A549 (cell line): ENCODE data around the gene SDE2. TPM values are rescaled to one million over a fixed set of nuclear protein-coding genes. Genes with fewer than 3 reads are reported as not detected.

ENCODE experiments used
- ATAC-seq, 2 experiments: fragments of 200-7000 bp in 1 of 2; fragments of >200 bp in 1 of 2; cut with Nextera tagmentation in 1 of 2; cut with Tn5 transposase in 1 of 2; 3 replicates each; pipeline versions ENCODE4 v1.8.0 to v1.9.1; 2018 to 2020; ENCODE audit warnings: mild to moderate bottlenecking in 1 of 2, moderate library complexity in 1 of 2
- CTCF ChIA-PET: fragments of 300-600 bp; sonication (Branson Sonifier 250); formaldehyde crosslinking; extraction: SDS; loops from one replicate; lab custom pipeline; 2021; ENCODE audit warnings: antibody characterized with exemption, inconsistent platforms; lab: Yijun Ruan, JAX
- POLR2A ChIA-PET: fragments of 350-600 bp; formaldehyde crosslinking; extraction: SDS; loops from one replicate; lab custom pipeline; 2021; ENCODE audit warnings: antibody characterized with exemption, inconsistent platforms; lab: Yijun Ruan, JAX
- DNase-seq, 2 experiments: peaks; one replicate each; pipeline versions ENCODE4 v3.0.0 to v3.0.0-alpha.2; 2011 to 2016; ENCODE audit warnings: low read depth in 1 of 2, low spot score in 1 of 2
- FAIRE-seq: peaks from 2 replicates; lab custom pipeline; 2011; peaks lifted over from hg19 to GRCh38; lab: Jason Lieb, UNC
- H3K27ac ChIP-seq, 2 experiments: fragments of >200 bp; sonication (Bioruptor Twin); formaldehyde crosslinking; 3 replicates each; pipeline ENCODE4 v1.5.1; 2016 to 2017
- H3K4me1 ChIP-seq: fragments of >200 bp; sonication (Bioruptor Twin); formaldehyde crosslinking; 3 replicates; pipeline ENCODE4 v1.6.1; 2016
- H3K4me2 ChIP-seq: fragments of >200 bp; sonication (Bioruptor Twin); formaldehyde crosslinking; 3 replicates; pipeline ENCODE4 v1.6.1; 2016
- H3K4me3 ChIP-seq: fragments of >200 bp; sonication (Bioruptor Twin); formaldehyde crosslinking; 3 replicates; pipeline ENCODE4 v1.5.1; 2016
- H3K9me3 ChIP-seq: fragments of >200 bp; sonication (Bioruptor Twin); formaldehyde crosslinking; 3 replicates; pipeline ENCODE4 v1.6.1; 2016
- CBX2 ChIP-seq: fragments of 200-600 bp; sonication (generic); IDR thresholded peaks from 2 replicates; pipeline ENCODE4 v1.6.1; 2016; ENCODE audit warnings: low read depth, mild to moderate bottlenecking, borderline replicate concordance
- CBX8 ChIP-seq: fragments of 200-600 bp; sonication (generic); IDR thresholded peaks from 2 replicates; pipeline ENCODE4 v1.6.1; 2016
- CHD2 ChIP-seq: fragments of 150-350 bp; IDR thresholded peaks from 2 replicates; pipeline ENCODE4 v1.6.1; 2014; ENCODE audit warnings: low read length; ENCODE audit not compliant: partially characterized antibody
- CHD4 ChIP-seq: fragments of 200-600 bp; sonication (generic); IDR thresholded peaks from 2 replicates; pipeline ENCODE4 v1.6.1; 2016; ENCODE audit warnings: antibody characterized with exemption, mild to moderate bottlenecking, borderline replicate concordance
- EHF ChIP-seq: fragments of 250-450 bp; sonication (Bioruptor Pico); IDR thresholded peaks from 2 replicates; pipeline ENCODE4 v1.5.0; 2020; ENCODE audit warnings: mild to moderate bottlenecking
- EHMT2 ChIP-seq: fragments of 200-600 bp; sonication (generic); IDR thresholded peaks from 2 replicates; pipeline ENCODE4 v1.6.1; 2016; ENCODE audit warnings: antibody characterized with exemption, low read depth, mild to moderate bottlenecking, moderate library complexity
- FOSB ChIP-seq: fragments of 250-450 bp; sonication (Bioruptor Pico); IDR thresholded peaks from 2 replicates; pipeline ENCODE4 v1.5.0; 2020; ENCODE audit warnings: mild to moderate bottlenecking, moderate library complexity
- FOSL2 ChIP-seq, 2 experiments: fragments of 450-650 bp in 1 of 2; fragments of >200 bp in 1 of 2; sonication (Bioruptor Twin) in 1 of 2; formaldehyde crosslinking; IDR thresholded peaks; 2 replicates each; pipeline versions ENCODE4 v1.5.0 to v1.6.1; 2016 to 2020; ENCODE audit warnings: mild to moderate bottlenecking in 1 of 2, moderate library complexity in 1 of 2
- FOXS1 ChIP-seq: fragments of 250-450 bp; sonication (Bioruptor Pico); IDR thresholded peaks from 2 replicates; pipeline ENCODE4 v1.5.0; 2020; ENCODE audit warnings: mild to moderate bottlenecking, moderate library complexity
- HEYL ChIP-seq: fragments of 250-450 bp; sonication (Bioruptor Pico); IDR thresholded peaks from 2 replicates; pipeline ENCODE4 v1.8.0; 2021; ENCODE audit warnings: mild to moderate bottlenecking, moderate library complexity
- JUN ChIP-seq, 2 experiments: fragments of >200 bp; sonication (Bioruptor Twin); formaldehyde crosslinking; IDR thresholded peaks; 2 replicates in 1 of 2; 3 replicates in 1 of 2; pipeline ENCODE4 v1.6.1; 2016 to 2017
- JUNB ChIP-seq: fragments of >200 bp; sonication (Bioruptor Twin); formaldehyde crosslinking; IDR thresholded peaks from 2 replicates; pipeline ENCODE4 v1.6.1; 2016
- KDM1A ChIP-seq: fragments of 200-600 bp; sonication (generic); IDR thresholded peaks from 2 replicates; pipeline ENCODE4 v1.6.1; 2016; ENCODE audit warnings: low read depth, mild to moderate bottlenecking
- KDM5A ChIP-seq: fragments of 200-600 bp; sonication (generic); IDR thresholded peaks from 2 replicates; pipeline ENCODE4 v1.6.1; 2016; ENCODE audit warnings: antibody characterized with exemption, mild to moderate bottlenecking
- NFE2L2 ChIP-seq: fragments of 150-350 bp; conservative IDR thresholded peaks from 2 replicates; pipeline ENCODE4 v1.6.1; 2014; ENCODE audit warnings: low read length
- RARB ChIP-seq: fragments of 250-450 bp; sonication (Bioruptor Pico); IDR thresholded peaks from 2 replicates; pipeline ENCODE4 v1.8.0; 2021; ENCODE audit warnings: mild to moderate bottlenecking, moderate library complexity
- RFX5 ChIP-seq: fragments of 450-650 bp; IDR thresholded peaks from 2 replicates; pipeline ENCODE4 v1.7.1; 2014; ENCODE audit warnings: antibody characterized with exemption, mild to moderate bottlenecking, moderate library complexity
- RNF2 ChIP-seq: fragments of 200-600 bp; sonication (generic); IDR thresholded peaks from 2 replicates; pipeline ENCODE4 v1.6.1; 2016; ENCODE audit warnings: low read depth, mild to moderate bottlenecking, antibody characterized with exemption, moderate library complexity, borderline replicate concordance
- SMC3 ChIP-seq: fragments of >200 bp; sonication (Bioruptor Twin); formaldehyde crosslinking; IDR thresholded peaks from 3 replicates; pipeline ENCODE4 v1.6.1; 2018; ENCODE audit warnings: inconsistent platforms
- TFCP2L1 ChIP-seq: fragments of 250-450 bp; sonication (Bioruptor Pico); IDR thresholded peaks from 2 replicates; pipeline ENCODE4 v1.5.0; 2021; ENCODE audit warnings: mild to moderate bottlenecking
- TP53 ChIP-seq: fragments of 250-450 bp; sonication (Bioruptor Pico); IDR thresholded peaks from 2 replicates; pipeline ENCODE4 v1.5.0; 2021; ENCODE audit warnings: mild to moderate bottlenecking, moderate library complexity
- WGBS: methylation state at CpG from one replicate; pipeline ENCODE4 v1.1.6; 2017; ENCODE audit errors: missing lambda C conversion rate; 5-methylcytosine and 5-hydroxymethylcytosine counted together
- polyA plus RNA-seq, 4 experiments: library from polyadenylated mRNA; depleted of rRNA in 3 of 4; stranded (reverse); fragments of >200 nt; fragmentation: RNase III in 1 of 4; extraction: RNeasy Plus Mini Kit Qiagen cat#74134 plus additional on column Dnase treatment in 1 of 4; gene quantifications; 2 replicates in 3 of 4; 3 replicates in 1 of 4; pipeline ENCODE4 v1.2.3, GENCODE V29; 2011 to 2017
- TF ChIP-seq, protein P1 (sequence below): IDR thresholded peaks from 2 replicates; pipeline ENCODE4 v1.6.1; 2012
- TF ChIP-seq, protein P2 (sequence below): IDR thresholded peaks from 2 replicates; pipeline ENCODE4 v1.6.1; 2012; ENCODE audit warnings: low read depth, borderline replicate concordance
- TF ChIP-seq, protein P3 (sequence below): fragments of >200 bp; sonication (Bioruptor Twin); formaldehyde crosslinking; IDR thresholded peaks from 3 replicates; pipeline ENCODE4 v1.6.1; 2016
- TF ChIP-seq, protein P4 (sequence below): fragments of 150-350 bp; IDR thresholded peaks from 2 replicates; pipeline ENCODE4 v1.6.1; 2014; ENCODE audit warnings: low read depth, mild to moderate bottlenecking, low read length
- TF ChIP-seq, protein P5 (sequence below): fragments of 250-450 bp; sonication (Bioruptor Pico); IDR thresholded peaks from 2 replicates; pipeline ENCODE4 v1.5.0; 2021; ENCODE audit warnings: mild to moderate bottlenecking, moderate library complexity, borderline replicate concordance

Gene SDE2
- polyA plus RNA-seq, 2 of the 4 experiments (the other 2 are of a cell fraction), result 9.2 to 24.8 TPM

DNA sequence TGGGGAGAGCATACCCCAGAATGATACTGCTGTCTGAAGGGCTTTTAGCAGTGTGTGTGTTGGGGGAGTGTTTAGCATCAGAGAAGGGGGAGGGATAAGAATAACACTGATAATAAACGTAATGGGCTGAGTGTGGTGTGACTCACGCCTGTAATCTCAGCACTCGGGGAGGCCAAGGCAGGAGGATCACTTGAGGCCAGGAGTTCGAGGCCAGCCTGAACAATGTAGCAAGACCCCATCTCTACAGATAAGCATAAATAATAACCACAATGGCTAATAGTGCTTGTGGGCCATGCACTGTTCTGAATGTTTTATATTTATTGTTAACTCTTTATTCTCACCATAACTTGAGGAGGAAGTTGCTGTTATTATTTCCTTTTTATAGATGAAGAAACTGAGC, 55.6 kb downstream of the SDE2 start:
- POLR2A ChIA-PET, result no interaction called here
- no peak for FAIRE-seq
- CTCF ChIA-PET, result interaction anchor here (0.8 to 2.4 kb wide), 4 partner anchors 20 to 469 kb away, joined by 3 to 9 read pairs (median 4); partner anchors contain the start of gene PYCR2

DNA sequence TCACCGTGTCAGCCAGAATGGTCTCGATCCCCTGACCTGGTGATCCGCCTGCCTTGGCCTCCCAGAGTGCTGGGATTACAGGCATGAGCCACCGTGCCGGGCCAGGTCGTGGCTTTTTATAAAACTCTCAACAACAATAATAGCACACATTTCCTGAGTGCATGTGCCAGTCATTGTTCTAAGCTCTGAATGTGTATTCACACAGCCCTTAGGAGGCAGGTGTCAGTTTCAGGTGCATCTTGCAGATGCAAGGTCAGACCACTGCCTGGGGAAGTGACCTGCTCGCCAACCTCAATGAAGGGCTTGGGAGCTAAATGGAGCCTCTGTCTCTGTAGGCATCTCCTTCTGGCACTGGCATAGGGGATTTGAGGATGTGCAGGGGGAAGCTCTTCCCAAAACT, 56.6 kb downstream of the SDE2 start:
- POLR2A ChIA-PET, result interaction anchor here (0.7 kb wide), 2 partner anchors 16 to 18 kb away, joined by 5 read pairs; no protein-coding TSS in a partner anchor
- 71% methylated on average over 7 of the region's 7 CpGs for WGBS

More for the DNA sequence above, 55.6 kb downstream of the SDE2 start:
- H3K4me1 ChIP-seq, result no peaks in the 10 kb centered on the region
- no peak for TF ChIP-seq FOXS1 (CRISPR knock-in tag)
- no peak for TF ChIP-seq JUN (IDR thresholded peaks at IDR 0.05)
- TF ChIP-seq, protein P1, sequence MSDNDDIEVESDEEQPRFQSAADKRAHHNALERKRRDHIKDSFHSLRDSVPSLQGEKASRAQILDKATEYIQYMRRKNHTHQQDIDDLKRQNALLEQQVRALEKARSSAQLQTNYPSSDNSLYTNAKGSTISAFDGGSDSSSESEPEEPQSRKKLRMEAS, result no peak
- TF ChIP-seq CHD4, result no peak
- TF ChIP-seq CBX8, result no peak
- TF ChIP-seq RARB (CRISPR knock-in tag), result no peak
- TF ChIP-seq CHD2, result no peak
- TF ChIP-seq KDM1A, result no peak
- TF ChIP-seq EHF (CRISPR knock-in tag), result no peak
- TF ChIP-seq, protein P2, sequence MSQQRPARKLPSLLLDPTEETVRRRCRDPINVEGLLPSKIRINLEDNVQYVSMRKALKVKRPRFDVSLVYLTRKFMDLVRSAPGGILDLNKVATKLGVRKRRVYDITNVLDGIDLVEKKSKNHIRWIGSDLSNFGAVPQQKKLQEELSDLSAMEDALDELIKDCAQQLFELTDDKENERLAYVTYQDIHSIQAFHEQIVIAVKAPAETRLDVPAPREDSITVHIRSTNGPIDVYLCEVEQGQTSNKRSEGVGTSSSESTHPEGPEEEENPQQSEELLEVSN, result no peak
- TF ChIP-seq JUNB, result no peak
- no peak for TF ChIP-seq CBX2
- TF ChIP-seq, protein P3, sequence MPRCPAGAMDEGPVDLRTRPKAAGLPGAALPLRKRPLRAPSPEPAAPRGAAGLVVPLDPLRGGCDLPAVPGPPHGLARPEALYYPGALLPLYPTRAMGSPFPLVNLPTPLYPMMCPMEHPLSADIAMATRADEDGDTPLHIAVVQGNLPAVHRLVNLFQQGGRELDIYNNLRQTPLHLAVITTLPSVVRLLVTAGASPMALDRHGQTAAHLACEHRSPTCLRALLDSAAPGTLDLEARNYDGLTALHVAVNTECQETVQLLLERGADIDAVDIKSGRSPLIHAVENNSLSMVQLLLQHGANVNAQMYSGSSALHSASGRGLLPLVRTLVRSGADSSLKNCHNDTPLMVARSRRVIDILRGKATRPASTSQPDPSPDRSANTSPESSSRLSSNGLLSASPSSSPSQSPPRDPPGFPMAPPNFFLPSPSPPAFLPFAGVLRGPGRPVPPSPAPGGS, result no peak
- H3K27ac ChIP-seq, result no peak overlapping the region
- ATAC-seq, result no peak
- no peak overlapping the region for H3K4me3 ChIP-seq
- H3K4me2 ChIP-seq, result no peak overlapping the region
- 58% methylated on average over 4 of the region's 4 CpGs for WGBS
- DNase-seq, result no peak
- no peaks in the 10 kb centered on the region for H3K9me3 ChIP-seq

DNA sequence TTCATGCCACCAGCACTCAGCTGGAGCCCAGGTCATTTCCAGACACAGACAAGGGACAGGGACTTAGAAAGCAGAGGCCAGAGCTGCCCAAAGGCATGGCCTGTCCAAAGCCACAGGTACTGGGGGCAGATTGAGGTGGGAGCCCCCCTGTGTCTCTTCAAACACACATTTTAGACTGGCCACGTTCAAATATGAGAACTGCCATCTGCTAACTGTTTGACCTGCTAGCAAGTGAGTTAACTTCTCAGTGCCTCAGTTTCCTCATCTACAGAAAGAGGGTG, 57.3 kb downstream of the SDE2 start:
- no peaks in the 10 kb centered on the region for H3K9me3 ChIP-seq
- TF ChIP-seq, protein P4, sequence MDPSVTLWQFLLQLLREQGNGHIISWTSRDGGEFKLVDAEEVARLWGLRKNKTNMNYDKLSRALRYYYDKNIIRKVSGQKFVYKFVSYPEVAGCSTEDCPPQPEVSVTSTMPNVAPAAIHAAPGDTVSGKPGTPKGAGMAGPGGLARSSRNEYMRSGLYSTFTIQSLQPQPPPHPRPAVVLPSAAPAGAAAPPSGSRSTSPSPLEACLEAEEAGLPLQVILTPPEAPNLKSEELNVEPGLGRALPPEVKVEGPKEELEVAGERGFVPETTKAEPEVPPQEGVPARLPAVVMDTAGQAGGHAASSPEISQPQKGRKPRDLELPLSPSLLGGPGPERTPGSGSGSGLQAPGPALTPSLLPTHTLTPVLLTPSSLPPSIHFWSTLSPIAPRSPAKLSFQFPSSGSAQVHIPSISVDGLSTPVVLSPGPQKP, result no peak
- no peak for TF ChIP-seq RFX5
- no peak for TF ChIP-seq JUNB
- no peak for TF ChIP-seq FOSL2 (IDR thresholded peaks at IDR 0.05)
- TF ChIP-seq FOSL2 (CRISPR knock-in tag; IDR thresholded peaks at IDR 0.05), result no peak
- no peak for TF ChIP-seq CBX2
- TF ChIP-seq NFE2L2, result no peak
- no peak for TF ChIP-seq TFCP2L1 (CRISPR knock-in tag)
- no peak for TF ChIP-seq TP53 (CRISPR knock-in tag)
- no peak for TF ChIP-seq CHD4
- TF ChIP-seq JUN (IDR thresholded peaks at IDR 0.05), result no peak
- no peak for TF ChIP-seq EHMT2
- H3K4me2 ChIP-seq, result no peak overlapping the region
- POLR2A ChIA-PET, result no interaction called here
- CTCF ChIA-PET, result interaction anchor here (2.3 kb wide), 1 partner anchor 31 kb away, joined by 8 read pairs; no protein-coding TSS in a partner anchor
- no peak for FAIRE-seq
- no peak overlapping the region for H3K4me3 ChIP-seq
- no peaks in the 10 kb centered on the region for H3K4me1 ChIP-seq
- no peak for ATAC-seq
- no peak for DNase-seq
- 30% methylated on average over 1 of the region's 1 CpG for WGBS
- no peak overlapping the region for H3K27ac ChIP-seq

More for the DNA sequence above, 56.6 kb downstream of the SDE2 start:
- no peak for ATAC-seq
- Histone ChIP-seq H3K9me3 (no peaks in the 10 kb centered on the region), H3K4me3 (no peak overlapping the region), H3K4me1 (no peaks in the 10 kb centered on the region), H3K27ac (no peak overlapping the region), H3K4me2 (no peak overlapping the region)
- CTCF ChIA-PET, result interaction anchor here (0.5 to 1.3 kb wide), 4 partner anchors 13 to 45 kb away, joined by 3 to 5 read pairs (median 4); no protein-coding TSS in a partner anchor
- DNase-seq, result no peak
- FAIRE-seq, result no peak
- TF ChIP-seq, protein P5, sequence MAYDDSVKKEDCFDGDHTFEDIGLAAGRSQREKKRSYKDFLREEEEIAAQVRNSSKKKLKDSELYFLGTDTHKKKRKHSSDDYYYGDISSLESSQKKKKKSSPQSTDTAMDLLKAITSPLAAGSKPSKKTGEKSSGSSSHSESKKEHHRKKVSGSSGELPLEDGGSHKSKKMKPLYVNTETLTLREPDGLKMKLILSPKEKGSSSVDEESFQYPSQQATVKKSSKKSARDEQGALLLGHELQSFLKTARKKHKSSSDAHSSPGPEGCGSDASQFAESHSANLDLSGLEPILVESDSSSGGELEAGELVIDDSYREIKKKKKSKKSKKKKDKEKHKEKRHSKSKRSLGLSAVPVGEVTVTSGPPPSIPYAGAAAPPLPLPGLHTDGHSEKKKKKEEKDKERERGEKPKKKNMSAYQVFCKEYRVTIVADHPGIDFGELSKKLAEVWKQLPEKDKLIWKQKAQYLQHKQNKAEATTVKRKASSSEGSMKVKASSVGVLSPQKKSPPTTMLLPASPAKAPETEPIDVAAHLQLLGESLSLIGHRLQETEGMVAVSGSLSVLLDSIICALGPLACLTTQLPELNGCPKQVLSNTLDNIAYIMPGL, result no peak
- TF ChIP-seq RNF2 (no peak), KDM5A (no peak), HEYL (CRISPR knock-in tag) (no peak), SMC3 (no peak), FOSB (CRISPR knock-in tag) (no peak), CBX8 (no peak)
